ENCODE measurements around the gene MPZ. TPM values are rescaled to one million over a fixed set of nuclear protein-coding genes. Genes with fewer than 3 reads are reported as not detected.

The MPZ gene
- total and polyA plus RNA-seq, 10 of the 15 experiments (the other 5 are each of a cell fraction or from before 2014, with no cell fraction given), result 0.09 to 6.9 (median 4.7) TPM

GRCh38 chr1:161342177-161342576, 32.4 kb upstream of the MPZ start:
- Histone ChIP-seq H3K9ac (ENCODE audit: control insufficient read depth, insufficient read depth, low read length) (no peak overlapping the region), H3K4me1 (ENCODE audit: control insufficient read depth, insufficient read depth, low read length) (no peaks in the 10 kb centered on the region), H3K36me3 (ENCODE audit: control insufficient read depth in 2 of 2, insufficient read depth in 2 of 2, low read length in 1 of 2) (peaks cover 0 to 8% of the 10 kb centered on the region in 2 experiments; a peak in 1 of 4 replicates), H3K27me3 (replicated peaks in 1 of 2; ENCODE audit: control insufficient read depth in 2 of 2, insufficient read depth in 2 of 2, low read length in 1 of 2) (no peaks in the 10 kb centered on the region), H2AFZ (ENCODE audit: control insufficient read depth, low read depth, low read length) (no peak overlapping the region), H3K9me3 (replicated peaks; ENCODE audit: control insufficient read depth, insufficient read depth, low read length) (no peaks in the 10 kb centered on the region), H3K27ac (ENCODE audit: control insufficient read depth, insufficient read depth) (no peak overlapping the region), H3K4me3 (no peak overlapping the region), H3K79me2 (ENCODE audit: control insufficient read depth, insufficient read depth, low read length) (no peaks in the 10 kb centered on the region), H4K20me1 (ENCODE audit: control insufficient read depth, insufficient read depth) (no peaks in the 10 kb centered on the region), H3K4me2 (ENCODE audit: control insufficient read depth, insufficient read depth) (no peak overlapping the region)
- POLR2A ChIA-PET, result interaction anchor here (1.1 kb wide), 1 partner anchor 140 kb away, joined by 4 read pairs; the partner anchor contains the start of gene NDUFS2
- DNase-seq (ENCODE audit: low read depth, low spot score), result no peak
- in situ Hi-C loops (cut with MboI), result no loop called here
- intact Hi-C loops (cut with micrococcal nuclease; ENCODE audit: unreplicated experiment), result no loop called here
- no peak for FAIRE-seq
- TF ChIP-seq NFYA (IDR thresholded peaks at IDR 0.05; ENCODE audit: borderline replicate concordance, low read depth, low read length) (no peak), MXI1 (IDR thresholded peaks at IDR 0.05; ENCODE audit: low read depth, low read length) (no peak), ZNF24 (IDR thresholded peaks at IDR 0.05) (no peak), IRF3 (IDR thresholded peaks at IDR 0.05) (no peak), ZNF592 (IDR thresholded peaks at IDR 0.05) (no peak), ATF3 (IDR thresholded peaks at IDR 0.05; ENCODE audit: borderline replicate concordance, extremely low read depth, low read depth, low read length) (no peak), NBN (IDR thresholded peaks at IDR 0.05) (no peak), ZZZ3 (IDR thresholded peaks at IDR 0.05; ENCODE audit: control insufficient read depth, insufficient read length, low read depth) (no peak)
- RAD21 ChIA-PET (ENCODE audit: unreplicated experiment), result no interaction called here
- WGBS (ENCODE audit: insufficient coverage, insufficient replicate concordance, low lambda C conversion rate, missing lambda C conversion rate), result 90% methylated on average over 2 of the region's 2 CpGs
- ATAC-seq, result no peak
- CTCF ChIA-PET, result interaction anchor here (0.8 kb wide), 1 partner anchor 40 kb away, joined by 3 read pairs; no protein-coding TSS in a partner anchor
- BruUV-seq (replicated peaks), result no TSS peak
- SMC1A ChIA-PET (ENCODE audit: uncharacterized antibody, unreplicated experiment), result no interaction called here
